GM12891 (cell line): ENCODE measurements around the gene CTNNA1.

Experiments used
- DNase-seq: peaks from one replicate; pipeline ENCODE4 v3.0.0; 2011; ENCODE audit warnings: low spot score; ENCODE audit not compliant: insufficient read length
- FAIRE-seq: peaks from 2 replicates; lab custom pipeline; 2011; peaks lifted over from hg19 to GRCh38; lab: Jason Lieb, UNC
- PAX5 ChIP-seq: IDR thresholded peaks from 2 replicates; pipeline ENCODE4 v1.6.1; 2011; ENCODE audit warnings: low read length, moderate library complexity, mild to moderate bottlenecking; ENCODE audit not compliant: insufficient read depth, severe bottlenecking
- POLR2A ChIP-seq: IDR thresholded peaks from 2 replicates; pipeline ENCODE4 v1.6.1; 2011; ENCODE audit warnings: low read depth, low read length, control low read depth
- POLR2AphosphoS5 ChIP-seq: IDR thresholded peaks from 2 replicates; pipeline ENCODE4 v1.6.1; 2011; ENCODE audit warnings: low read depth, low read length, control low read depth
- POU2F2 ChIP-seq: IDR thresholded peaks from 2 replicates; pipeline ENCODE4 v1.6.1; 2011; ENCODE audit warnings: low read depth, mild to moderate bottlenecking, control low read depth, low read length, moderate library complexity
- SPI1 ChIP-seq: IDR thresholded peaks from 2 replicates; pipeline ENCODE4 v1.6.1; 2011; ENCODE audit warnings: low read depth, low read length, control low read depth
- TAF1 ChIP-seq: IDR thresholded peaks from 2 replicates; pipeline ENCODE4 v1.6.1; 2011; ENCODE audit warnings: low read depth, low read length, control low read depth

Gene CTNNA1

GRCh38 chr5:138870611-138871010 is 117.4 kb downstream of the CTNNA1 start:
- DNase-seq (no peak), FAIRE-seq (no peak)
- TF ChIP-seq POLR2AphosphoS5 (no peak), POLR2A (no peak), PAX5 (no peak), SPI1 (no peak), POU2F2 (no peak), TAF1 (no peak)

DNA sequence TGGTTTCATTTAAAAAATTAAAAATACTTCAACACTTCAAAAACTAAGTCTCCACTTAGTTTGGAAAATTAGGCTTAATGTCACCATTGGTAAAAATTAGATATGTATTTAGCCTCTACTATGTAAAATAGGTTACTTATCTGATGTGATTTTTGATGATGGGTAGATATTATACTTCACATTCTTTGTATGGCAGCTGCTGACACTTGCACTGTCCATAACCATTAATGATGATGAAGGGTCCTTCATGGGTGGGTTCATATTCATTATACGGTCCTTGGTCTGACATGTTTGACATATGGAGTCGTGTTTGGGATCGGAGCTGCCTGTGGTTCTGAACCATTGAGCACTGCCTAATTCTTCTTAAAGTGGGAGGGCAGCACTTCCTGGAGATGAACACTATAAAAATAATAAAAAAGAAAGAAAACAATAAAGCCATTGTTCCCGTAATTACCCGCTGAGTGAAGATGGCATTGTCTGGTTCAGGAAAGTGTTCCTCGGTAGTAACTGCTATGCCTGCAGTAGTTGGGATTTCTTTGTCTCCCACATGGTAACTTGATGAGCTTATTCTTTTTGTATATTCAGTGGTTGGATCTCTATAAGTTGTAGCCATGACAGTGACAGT is 119.7 kb downstream of the CTNNA1 start:
- FAIRE-seq (no peak), DNase-seq (no peak)
- TF ChIP-seq POLR2AphosphoS5 (no peak), SPI1 (no peak), PAX5 (no peak), POU2F2 (no peak), TAF1 (no peak), POLR2A (no peak)

- no peak for FAIRE-seq
- DNase-seq, result no peak
These were observed 120.4 kb downstream of the CTNNA1 start for GRCh38 chr5:138873466-138874221.

DNA sequence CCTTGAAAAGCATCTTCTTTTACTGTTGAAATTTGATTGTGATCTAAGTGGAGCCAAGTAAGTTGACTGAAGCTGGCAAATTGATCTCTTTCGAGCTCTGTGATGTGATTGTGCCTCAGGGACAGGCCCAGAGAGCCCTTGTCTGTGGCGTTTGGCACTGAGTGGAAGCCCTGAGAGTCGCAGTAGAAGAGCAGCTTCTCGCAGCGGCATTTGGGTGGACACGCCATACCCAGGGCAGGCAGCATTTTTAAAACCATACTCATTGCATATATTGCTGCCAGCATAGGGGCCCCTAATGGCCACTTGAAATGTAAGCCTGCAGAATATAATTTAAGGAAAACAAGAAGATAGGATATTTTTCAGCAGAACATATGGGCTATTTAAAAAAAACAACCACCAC is 121.0 kb downstream of the CTNNA1 start:
- no peak for TF ChIP-seq POLR2AphosphoS5
- no peak for TF ChIP-seq PAX5
- no peak for TF ChIP-seq POU2F2
- TF ChIP-seq POLR2A, result no peak
- TF ChIP-seq SPI1, result no peak
- no peak for TF ChIP-seq TAF1
- FAIRE-seq (no peak), DNase-seq (no peak)

More at GRCh38 chr5:138873466-138874221, 120.4 kb downstream of the CTNNA1 start:
- TF ChIP-seq TAF1 (no peak), POU2F2 (no peak), PAX5 (no peak), POLR2A (no peak), POLR2AphosphoS5 (no peak), SPI1 (no peak)

GRCh38 chr5:138874771-138875551 is 121.7 kb downstream of the CTNNA1 start, which contains the start of gene LRRTM2:
Gene LRRTM2 (minus strand): TSS chr5:138875335. CDS start chr5:138874911, 424 bp downstream.
- TF ChIP-seq TAF1 (no peak), POLR2AphosphoS5 (no peak), PAX5 (no peak), POU2F2 (no peak), POLR2A (no peak), SPI1 (no peak)
- DNase-seq, result no peak
- FAIRE-seq, result no peak

DNA sequence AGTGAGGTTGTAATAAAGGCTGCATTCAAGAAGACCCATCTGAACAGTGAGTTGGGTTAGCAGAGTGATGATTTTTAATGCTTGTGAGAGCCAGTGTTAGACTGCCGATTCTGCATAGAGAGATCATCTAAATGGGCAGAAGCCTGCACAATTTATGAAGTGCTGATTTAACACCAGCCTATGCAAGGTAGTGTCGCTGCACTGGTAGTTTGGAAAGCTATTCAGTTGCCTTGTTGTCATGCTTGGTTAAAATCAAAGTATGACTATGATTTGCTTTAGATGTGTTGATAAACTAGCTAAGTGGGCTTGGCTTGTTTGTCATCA is 122.3 kb downstream of the CTNNA1 start:
- TF ChIP-seq POLR2AphosphoS5 (no peak), POLR2A (no peak), SPI1 (no peak), TAF1 (no peak), POU2F2 (no peak), PAX5 (no peak)
- DNase-seq, result no peak
- no peak for FAIRE-seq

DNA sequence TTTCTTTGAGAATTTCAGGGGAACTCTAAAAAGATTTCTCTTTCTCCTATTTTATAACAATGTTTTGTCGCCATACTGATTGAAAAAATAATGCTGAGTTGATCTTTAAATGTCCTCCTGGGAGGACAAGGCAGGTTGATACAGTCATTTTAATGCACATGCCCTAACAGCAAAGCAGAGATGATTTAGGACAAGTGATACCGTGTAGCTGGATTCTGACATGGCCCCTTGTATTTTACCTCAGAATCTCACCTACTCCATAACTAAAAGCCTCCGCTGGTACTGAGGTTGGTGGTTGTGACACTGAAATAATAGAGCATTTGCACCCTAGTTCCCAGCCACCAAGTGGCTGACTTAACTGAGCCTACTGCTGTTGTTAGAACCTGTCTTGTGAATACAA is 122.7 kb downstream of the CTNNA1 start:
- no peak for FAIRE-seq
- DNase-seq, result no peak
- TF ChIP-seq SPI1 (no peak), TAF1 (no peak), POLR2AphosphoS5 (no peak)

DNA sequence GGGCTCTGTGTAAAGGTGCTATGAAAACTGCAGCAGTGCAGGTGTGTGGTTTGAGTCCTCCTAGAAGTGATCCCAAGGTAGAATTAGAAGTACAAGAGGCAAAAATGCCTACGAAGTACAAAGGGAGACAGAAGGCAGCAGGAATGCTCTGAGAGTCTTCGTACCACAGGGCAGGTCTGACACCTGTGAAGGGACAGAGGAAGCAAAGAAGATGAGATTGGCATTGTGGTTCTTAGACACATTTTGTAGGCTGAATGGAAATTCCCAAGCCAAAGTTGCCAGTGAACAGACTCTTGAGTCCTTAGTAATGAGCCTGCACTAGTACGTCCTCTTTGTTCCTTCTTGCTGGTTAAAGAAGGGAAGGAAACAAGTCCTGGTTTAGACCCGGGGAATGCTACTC is 123.6 kb downstream of the CTNNA1 start:
- DNase-seq (no peak), FAIRE-seq (no peak)
- no peak for TF ChIP-seq POLR2A
- no peak for TF ChIP-seq POU2F2
- no peak for TF ChIP-seq SPI1
- no peak for TF ChIP-seq POLR2AphosphoS5
- no peak for TF ChIP-seq PAX5
- TF ChIP-seq TAF1, result no peak

- TF ChIP-seq PAX5 (no peak), SPI1 (no peak), POLR2AphosphoS5 (no peak), POU2F2 (no peak), TAF1 (no peak), POLR2A (no peak)
- FAIRE-seq (no peak), DNase-seq (no peak)
These were observed 125.4 kb downstream of the CTNNA1 start for GRCh38 chr5:138878437-138879235.
